Gastroesophageal sphincter (tissue), 3 donors: Measurements from ENCODE around the gene MIDN.

Experiments
- EP300 ChIP-seq: sonication (generic); formaldehyde crosslinking; IDR thresholded peaks from one replicate; pipeline ENCODE4 v1.6.1; 2017; ENCODE audit warnings: antibody characterized with exemption, mild to moderate bottlenecking
- POLR2A ChIP-seq, 2 donors: fragments of 450-650 bp; IDR thresholded peaks; one replicate each; pipeline ENCODE4 v1.6.1; 2017; ENCODE audit warnings: antibody characterized with exemption in 2 of 2, mild to moderate bottlenecking in 2 of 2, moderate library complexity in 1 of 2
- POLR2AphosphoS5 ChIP-seq: sonication (generic); formaldehyde crosslinking; IDR thresholded peaks from one replicate; pipeline ENCODE4 v1.6.1; 2017; ENCODE audit warnings: antibody characterized with exemption
- TF ChIP-seq, protein P1 (sequence below), 4 experiments: fragments of 200-600 bp in 2 of 4; fragments of 450-650 bp in 2 of 4; sonication (generic) in 1 of 4; IDR thresholded peaks; one replicate each; pipeline ENCODE4 v1.5.1; 2017 to 2019; ENCODE audit warnings: antibody characterized with exemption in 4 of 4, mild to moderate bottlenecking in 2 of 4, moderate library complexity in 2 of 4

DNA sequence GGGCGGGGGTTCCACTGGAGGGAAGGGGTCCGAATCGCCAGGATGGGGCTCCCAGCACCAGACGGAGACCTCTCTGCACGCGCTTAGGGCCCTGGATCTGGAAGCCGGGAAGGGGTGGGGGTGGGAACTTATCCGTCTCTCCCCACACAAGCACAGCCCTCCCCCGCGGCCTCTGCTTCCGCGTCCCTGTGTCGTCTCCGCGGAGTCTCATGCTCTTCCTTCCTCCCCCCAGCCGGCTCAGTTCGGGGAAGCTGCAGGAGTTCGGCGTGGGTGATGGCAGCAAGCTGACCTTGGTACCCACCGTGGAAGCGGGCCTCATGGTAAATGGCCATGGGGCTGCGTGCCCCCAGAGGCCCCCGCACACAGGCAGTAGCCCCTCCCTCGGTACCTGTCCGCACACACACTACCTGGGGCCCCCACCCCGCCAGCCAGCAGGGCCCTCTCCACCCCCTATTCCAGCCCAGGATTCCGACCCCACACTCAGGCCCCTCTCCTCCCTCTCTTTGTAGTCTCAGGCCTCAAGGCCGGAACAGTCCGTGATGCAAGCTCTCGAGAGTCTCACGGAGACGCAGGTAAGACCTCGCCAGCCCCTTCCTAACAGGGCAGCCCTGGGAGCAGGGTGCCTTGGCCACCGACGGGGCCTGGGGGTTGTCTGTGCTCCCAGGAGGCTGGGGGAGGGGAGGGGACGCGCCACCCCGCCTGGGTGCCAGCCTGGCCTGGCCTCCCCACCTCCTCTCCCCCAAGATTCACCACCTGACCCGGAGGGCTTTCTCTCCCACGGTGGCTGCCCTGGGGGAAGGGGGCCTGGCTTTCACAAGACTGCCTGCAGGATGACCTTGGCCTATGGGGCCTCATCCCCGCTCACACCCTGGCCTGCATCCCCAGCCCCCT is 3.2 kb downstream of the MIDN start:
- TF ChIP-seq, protein P1, sequence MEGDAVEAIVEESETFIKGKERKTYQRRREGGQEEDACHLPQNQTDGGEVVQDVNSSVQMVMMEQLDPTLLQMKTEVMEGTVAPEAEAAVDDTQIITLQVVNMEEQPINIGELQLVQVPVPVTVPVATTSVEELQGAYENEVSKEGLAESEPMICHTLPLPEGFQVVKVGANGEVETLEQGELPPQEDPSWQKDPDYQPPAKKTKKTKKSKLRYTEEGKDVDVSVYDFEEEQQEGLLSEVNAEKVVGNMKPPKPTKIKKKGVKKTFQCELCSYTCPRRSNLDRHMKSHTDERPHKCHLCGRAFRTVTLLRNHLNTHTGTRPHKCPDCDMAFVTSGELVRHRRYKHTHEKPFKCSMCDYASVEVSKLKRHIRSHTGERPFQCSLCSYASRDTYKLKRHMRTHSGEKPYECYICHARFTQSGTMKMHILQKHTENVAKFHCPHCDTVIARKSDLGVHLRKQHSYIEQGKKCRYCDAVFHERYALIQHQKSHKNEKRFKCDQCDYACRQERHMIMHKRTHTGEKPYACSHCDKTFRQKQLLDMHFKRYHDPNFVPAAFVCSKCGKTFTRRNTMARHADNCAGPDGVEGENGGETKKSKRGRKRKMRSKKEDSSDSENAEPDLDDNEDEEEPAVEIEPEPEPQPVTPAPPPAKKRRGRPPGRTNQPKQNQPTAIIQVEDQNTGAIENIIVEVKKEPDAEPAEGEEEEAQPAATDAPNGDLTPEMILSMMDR (IDR thresholded peaks at IDR 0.05): no peak
- TF ChIP-seq EP300: no peak
- peak; percentile 9 to 26 for TF ChIP-seq POLR2A (IDR thresholded peaks at IDR 0.05)
- TF ChIP-seq POLR2AphosphoS5: peak; percentile 53
